C4-2B (cell line): ENCODE data around the gene NMRAL1.
A peak's percentile ranks its signal among the peaks of the same experiment; 100 is the strongest.

ENCODE experiments used
- H3K27ac ChIP-seq: fragments of 450-650 bp; 2 replicates; pipeline ENCODE4 v1.5.1; 2017
- ZFX ChIP-seq: fragments of 450-650 bp; IDR thresholded peaks from 2 replicates; pipeline ENCODE4 v1.6.1; 2017
- TF ChIP-seq, protein P1 (sequence below): fragments of 450-650 bp; conservative IDR thresholded peaks from 2 replicates; pipeline ENCODE4 v1.5.1; 2017; ENCODE audit warnings: mild to moderate bottlenecking

Gene NMRAL1

GRCh38 chr16:4515611-4516233 is 41.3 kb upstream of the NMRAL1 start:
- TF ChIP-seq ZFX: no peak
- TF ChIP-seq, protein P1, sequence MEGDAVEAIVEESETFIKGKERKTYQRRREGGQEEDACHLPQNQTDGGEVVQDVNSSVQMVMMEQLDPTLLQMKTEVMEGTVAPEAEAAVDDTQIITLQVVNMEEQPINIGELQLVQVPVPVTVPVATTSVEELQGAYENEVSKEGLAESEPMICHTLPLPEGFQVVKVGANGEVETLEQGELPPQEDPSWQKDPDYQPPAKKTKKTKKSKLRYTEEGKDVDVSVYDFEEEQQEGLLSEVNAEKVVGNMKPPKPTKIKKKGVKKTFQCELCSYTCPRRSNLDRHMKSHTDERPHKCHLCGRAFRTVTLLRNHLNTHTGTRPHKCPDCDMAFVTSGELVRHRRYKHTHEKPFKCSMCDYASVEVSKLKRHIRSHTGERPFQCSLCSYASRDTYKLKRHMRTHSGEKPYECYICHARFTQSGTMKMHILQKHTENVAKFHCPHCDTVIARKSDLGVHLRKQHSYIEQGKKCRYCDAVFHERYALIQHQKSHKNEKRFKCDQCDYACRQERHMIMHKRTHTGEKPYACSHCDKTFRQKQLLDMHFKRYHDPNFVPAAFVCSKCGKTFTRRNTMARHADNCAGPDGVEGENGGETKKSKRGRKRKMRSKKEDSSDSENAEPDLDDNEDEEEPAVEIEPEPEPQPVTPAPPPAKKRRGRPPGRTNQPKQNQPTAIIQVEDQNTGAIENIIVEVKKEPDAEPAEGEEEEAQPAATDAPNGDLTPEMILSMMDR: no peak
- no peak overlapping the region for H3K27ac ChIP-seq

DNA sequence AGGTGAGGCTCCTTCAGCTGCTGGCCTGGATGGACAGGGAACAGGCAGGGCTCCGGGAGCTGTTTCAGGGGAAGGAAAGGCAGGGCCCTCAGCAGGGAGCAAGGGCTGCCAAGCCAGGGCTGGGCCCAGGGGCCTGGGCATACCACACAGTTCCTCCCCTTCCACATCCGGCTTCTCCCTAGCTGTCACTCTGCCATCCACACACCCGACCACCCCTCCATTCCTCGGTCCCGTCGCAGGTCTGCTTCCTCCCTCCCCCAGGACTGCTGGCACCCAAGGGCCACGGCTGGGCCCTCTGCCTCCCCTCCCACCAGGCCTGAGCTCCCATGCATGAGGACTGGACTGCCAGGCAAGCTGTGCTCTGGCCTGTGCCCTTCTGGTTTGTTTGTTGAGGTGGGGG is 40.2 kb upstream of the NMRAL1 start:
- TF ChIP-seq, protein P1: no peak
- TF ChIP-seq ZFX: no peak
- H3K27ac ChIP-seq: no peak overlapping the region

GRCh38 chr16:4513881-4514280 is 39.5 kb upstream of the NMRAL1 start:
- H3K27ac ChIP-seq: no peak overlapping the region
- TF ChIP-seq, protein P1: no peak
- no peak for TF ChIP-seq ZFX

GRCh38 chr16:4513086-4513860 is 38.8 kb upstream of the NMRAL1 start:
- no peak overlapping the region for H3K27ac ChIP-seq
- TF ChIP-seq ZFX: no peak
- TF ChIP-seq, protein P1: no peak

GRCh38 chr16:4512473-4512872 is 38.0 kb upstream of the NMRAL1 start:
- H3K27ac ChIP-seq: no peak overlapping the region
- TF ChIP-seq, protein P1: no peak
- TF ChIP-seq ZFX: no peak

- no peak for TF ChIP-seq ZFX
- TF ChIP-seq, protein P1: peak; percentile 66
Measured at GRCh38 chr16:4511441-4512082, 37.1 kb upstream of the NMRAL1 start.

GRCh38 chr16:4510747-4511426 is 36.5 kb upstream of the NMRAL1 start:
- TF ChIP-seq, protein P1: no peak
- no peak for TF ChIP-seq ZFX

More at GRCh38 chr16:4511441-4512082, 37.1 kb upstream of the NMRAL1 start:
- H3K27ac ChIP-seq: no peak overlapping the region

More at GRCh38 chr16:4510747-4511426, 36.5 kb upstream of the NMRAL1 start:
- H3K27ac ChIP-seq: no peak overlapping the region
